Mammary epithelial cell (primary cell): Measurements from ENCODE around the gene ANKS1B.

ENCODE experiments used
- EZH2 ChIP-seq: IDR thresholded peaks from 2 replicates; pipeline ENCODE4 v1.6.1; 2012; ENCODE audit warnings: low read length, inconsistent platforms, borderline replicate concordance
- TF ChIP-seq, protein P1 (sequence below), 2 donors: IDR thresholded peaks in 1 of 2; conservative IDR thresholded peaks in 1 of 2; 2 replicates each; pipeline ENCODE4 v1.5.1; 2011 to 2012; ENCODE audit warnings: inconsistent platforms in 2 of 2, low read length in 2 of 2, mild to moderate bottlenecking in 2 of 2, control low read depth in 1 of 2, low read depth in 1 of 2; ENCODE audit not compliant: insufficient read depth in 1 of 2; ENCODE audit errors: extremely low read depth in 1 of 2

DNA sequence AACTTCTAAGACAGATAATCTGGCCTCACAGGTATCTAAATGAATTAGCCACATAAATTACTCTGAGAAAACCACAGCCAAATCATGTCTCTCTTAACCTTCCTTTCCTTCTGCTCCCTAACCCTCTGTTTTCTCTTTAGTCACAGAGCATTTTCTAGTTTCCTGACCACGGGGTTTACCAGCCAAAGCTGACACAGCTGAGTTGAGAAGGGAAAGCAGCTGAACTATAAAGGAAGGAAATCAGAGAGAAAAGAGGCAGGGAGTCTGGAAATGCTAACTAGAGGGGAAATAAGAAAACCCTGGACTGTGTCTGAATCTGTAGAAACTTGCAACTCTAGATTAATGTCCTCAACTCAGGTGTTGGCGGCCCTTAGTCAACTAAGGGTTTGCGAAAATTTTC, 24.4 kb downstream of the ANKS1B start:
- TF ChIP-seq, protein P1, sequence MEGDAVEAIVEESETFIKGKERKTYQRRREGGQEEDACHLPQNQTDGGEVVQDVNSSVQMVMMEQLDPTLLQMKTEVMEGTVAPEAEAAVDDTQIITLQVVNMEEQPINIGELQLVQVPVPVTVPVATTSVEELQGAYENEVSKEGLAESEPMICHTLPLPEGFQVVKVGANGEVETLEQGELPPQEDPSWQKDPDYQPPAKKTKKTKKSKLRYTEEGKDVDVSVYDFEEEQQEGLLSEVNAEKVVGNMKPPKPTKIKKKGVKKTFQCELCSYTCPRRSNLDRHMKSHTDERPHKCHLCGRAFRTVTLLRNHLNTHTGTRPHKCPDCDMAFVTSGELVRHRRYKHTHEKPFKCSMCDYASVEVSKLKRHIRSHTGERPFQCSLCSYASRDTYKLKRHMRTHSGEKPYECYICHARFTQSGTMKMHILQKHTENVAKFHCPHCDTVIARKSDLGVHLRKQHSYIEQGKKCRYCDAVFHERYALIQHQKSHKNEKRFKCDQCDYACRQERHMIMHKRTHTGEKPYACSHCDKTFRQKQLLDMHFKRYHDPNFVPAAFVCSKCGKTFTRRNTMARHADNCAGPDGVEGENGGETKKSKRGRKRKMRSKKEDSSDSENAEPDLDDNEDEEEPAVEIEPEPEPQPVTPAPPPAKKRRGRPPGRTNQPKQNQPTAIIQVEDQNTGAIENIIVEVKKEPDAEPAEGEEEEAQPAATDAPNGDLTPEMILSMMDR (conservative IDR thresholded peaks at IDR 0.05 in 1 of 2, IDR thresholded peaks at IDR 0.05 in 1 of 2; ENCODE audit: extremely low read depth in 1 of 2, insufficient read depth in 1 of 2, low read depth in 1 of 2, low read length in 2 of 2): no peak
- no peak for TF ChIP-seq EZH2
